ENCODE measurements around the gene CMTM4. TPM values are rescaled to one million over a fixed set of nuclear protein-coding genes. Genes with fewer than 3 reads are reported as not detected.

Gene CMTM4
- total RNA-seq, 1 experiment from 2014 or later: 77.8 TPM

GRCh38 chr16:66576296-66576695, 120.2 kb downstream of the CMTM4 start:
- Histone ChIP-seq H4K20me1 (ENCODE audit: insufficient read depth) (no peaks in the 10 kb centered on the region), H3K9me3 (ENCODE audit: control insufficient read depth in 1 of 2, insufficient read depth in 1 of 2, low read depth in 1 of 2, low read length in 2 of 2) (no peaks in the 10 kb centered on the region), H3K9me2 (ENCODE audit: insufficient read depth) (no peaks in the 10 kb centered on the region), H3K27me3 (ENCODE audit: insufficient read depth, low read length) (no peaks in the 10 kb centered on the region), H3K36me3 (ENCODE audit: control insufficient read depth in 1 of 2, insufficient read depth in 2 of 2, low read length in 2 of 2) (no peaks in the 10 kb centered on the region), H3K4me1 (ENCODE audit: control insufficient read depth in 1 of 2, insufficient read depth in 2 of 2, low read length in 2 of 2) (peaks cover 14% of the 10 kb centered on the region in 2 experiments), H3K27ac (ENCODE audit: low read depth, low read length) (no peak overlapping the region), H2AFZ (ENCODE audit: low read depth, low read length, poor library complexity, severe bottlenecking) (no peak overlapping the region), H3K79me2 (ENCODE audit: insufficient read depth, low read length) (no peaks in the 10 kb centered on the region), H3K4me3 (replicated peaks in 1 of 2; ENCODE audit: low read depth in 1 of 2, low read length in 2 of 2) (no peak overlapping the region), H3K9ac (ENCODE audit: low read length) (no peak overlapping the region), H3K4me2 (ENCODE audit: low read length) (no peak overlapping the region)
- no TSS peak for BruUV-seq (replicated peaks)
- no peak for ATAC-seq
- RAD21 ChIA-PET (ENCODE audit: low non-redundant PET in 1 of 2, low total read pairs in 2 of 2, uncharacterized antibody in 2 of 2, unreplicated experiment in 2 of 2): no interaction called here
- TF ChIP-seq, protein P1, sequence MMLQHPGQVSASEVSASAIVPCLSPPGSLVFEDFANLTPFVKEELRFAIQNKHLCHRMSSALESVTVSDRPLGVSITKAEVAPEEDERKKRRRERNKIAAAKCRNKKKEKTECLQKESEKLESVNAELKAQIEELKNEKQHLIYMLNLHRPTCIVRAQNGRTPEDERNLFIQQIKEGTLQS (IDR thresholded peaks at IDR 0.05): no peak
- TF ChIP-seq TCF7L2 (IDR thresholded peaks at IDR 0.05; ENCODE audit: borderline replicate concordance, extremely low read depth, insufficient read depth, insufficient read length) (no peak), FOSL1 (IDR thresholded peaks at IDR 0.05; ENCODE audit: low read depth) (no peak), EGR1 (IDR thresholded peaks at IDR 0.05; ENCODE audit: low read depth) (no peak), POLR2A (IDR thresholded peaks at IDR 0.05; ENCODE audit: borderline replicate concordance, extremely low read depth, insufficient read depth, insufficient read length) (no peak), SRF (IDR thresholded peaks at IDR 0.05; ENCODE audit: low read depth) (no peak), CEBPB (IDR thresholded peaks at IDR 0.05; ENCODE audit: low read depth) (no peak), ZNF274 (IDR thresholded peaks at IDR 0.05; ENCODE audit: low read depth, low read length) (no peak), EZH2 (IDR thresholded peaks at IDR 0.05) (no peak), JUND (IDR thresholded peaks at IDR 0.05) (no peak), SIN3A (IDR thresholded peaks at IDR 0.05; ENCODE audit: low read depth) (no peak), POLR2AphosphoS5 (IDR thresholded peaks at IDR 0.05; ENCODE audit: low read depth, low read length) (no peak), ELF1 (IDR thresholded peaks at IDR 0.05; ENCODE audit: borderline replicate concordance, low read depth) (no peak), YY1 (IDR thresholded peaks at IDR 0.05; ENCODE audit: extremely low read depth, insufficient replicate concordance, low read depth, low read length) (no peak), ZFX (IDR thresholded peaks at IDR 0.05) (no peak), RAD21 (IDR thresholded peaks at IDR 0.05; ENCODE audit: low read depth) (no peak), EZH2phosphoT487 (IDR thresholded peaks at IDR 0.05; ENCODE audit: borderline replicate concordance) (no peak)
- TF ChIP-seq, protein P2, sequence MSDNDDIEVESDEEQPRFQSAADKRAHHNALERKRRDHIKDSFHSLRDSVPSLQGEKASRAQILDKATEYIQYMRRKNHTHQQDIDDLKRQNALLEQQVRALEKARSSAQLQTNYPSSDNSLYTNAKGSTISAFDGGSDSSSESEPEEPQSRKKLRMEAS (IDR thresholded peaks at IDR 0.05): no peak
- TF ChIP-seq, protein P3, sequence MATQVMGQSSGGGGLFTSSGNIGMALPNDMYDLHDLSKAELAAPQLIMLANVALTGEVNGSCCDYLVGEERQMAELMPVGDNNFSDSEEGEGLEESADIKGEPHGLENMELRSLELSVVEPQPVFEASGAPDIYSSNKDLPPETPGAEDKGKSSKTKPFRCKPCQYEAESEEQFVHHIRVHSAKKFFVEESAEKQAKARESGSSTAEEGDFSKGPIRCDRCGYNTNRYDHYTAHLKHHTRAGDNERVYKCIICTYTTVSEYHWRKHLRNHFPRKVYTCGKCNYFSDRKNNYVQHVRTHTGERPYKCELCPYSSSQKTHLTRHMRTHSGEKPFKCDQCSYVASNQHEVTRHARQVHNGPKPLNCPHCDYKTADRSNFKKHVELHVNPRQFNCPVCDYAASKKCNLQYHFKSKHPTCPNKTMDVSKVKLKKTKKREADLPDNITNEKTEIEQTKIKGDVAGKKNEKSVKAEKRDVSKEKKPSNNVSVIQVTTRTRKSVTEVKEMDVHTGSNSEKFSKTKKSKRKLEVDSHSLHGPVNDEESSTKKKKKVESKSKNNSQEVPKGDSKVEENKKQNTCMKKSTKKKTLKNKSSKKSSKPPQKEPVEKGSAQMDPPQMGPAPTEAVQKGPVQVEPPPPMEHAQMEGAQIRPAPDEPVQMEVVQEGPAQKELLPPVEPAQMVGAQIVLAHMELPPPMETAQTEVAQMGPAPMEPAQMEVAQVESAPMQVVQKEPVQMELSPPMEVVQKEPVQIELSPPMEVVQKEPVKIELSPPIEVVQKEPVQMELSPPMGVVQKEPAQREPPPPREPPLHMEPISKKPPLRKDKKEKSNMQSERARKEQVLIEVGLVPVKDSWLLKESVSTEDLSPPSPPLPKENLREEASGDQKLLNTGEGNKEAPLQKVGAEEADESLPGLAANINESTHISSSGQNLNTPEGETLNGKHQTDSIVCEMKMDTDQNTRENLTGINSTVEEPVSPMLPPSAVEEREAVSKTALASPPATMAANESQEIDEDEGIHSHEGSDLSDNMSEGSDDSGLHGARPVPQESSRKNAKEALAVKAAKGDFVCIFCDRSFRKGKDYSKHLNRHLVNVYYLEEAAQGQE (IDR thresholded peaks at IDR 0.05; ENCODE audit: low read depth): no peak
- TF ChIP-seq, protein P4, sequence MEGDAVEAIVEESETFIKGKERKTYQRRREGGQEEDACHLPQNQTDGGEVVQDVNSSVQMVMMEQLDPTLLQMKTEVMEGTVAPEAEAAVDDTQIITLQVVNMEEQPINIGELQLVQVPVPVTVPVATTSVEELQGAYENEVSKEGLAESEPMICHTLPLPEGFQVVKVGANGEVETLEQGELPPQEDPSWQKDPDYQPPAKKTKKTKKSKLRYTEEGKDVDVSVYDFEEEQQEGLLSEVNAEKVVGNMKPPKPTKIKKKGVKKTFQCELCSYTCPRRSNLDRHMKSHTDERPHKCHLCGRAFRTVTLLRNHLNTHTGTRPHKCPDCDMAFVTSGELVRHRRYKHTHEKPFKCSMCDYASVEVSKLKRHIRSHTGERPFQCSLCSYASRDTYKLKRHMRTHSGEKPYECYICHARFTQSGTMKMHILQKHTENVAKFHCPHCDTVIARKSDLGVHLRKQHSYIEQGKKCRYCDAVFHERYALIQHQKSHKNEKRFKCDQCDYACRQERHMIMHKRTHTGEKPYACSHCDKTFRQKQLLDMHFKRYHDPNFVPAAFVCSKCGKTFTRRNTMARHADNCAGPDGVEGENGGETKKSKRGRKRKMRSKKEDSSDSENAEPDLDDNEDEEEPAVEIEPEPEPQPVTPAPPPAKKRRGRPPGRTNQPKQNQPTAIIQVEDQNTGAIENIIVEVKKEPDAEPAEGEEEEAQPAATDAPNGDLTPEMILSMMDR (IDR thresholded peaks at IDR 0.05 in 2 of 3, conservative IDR thresholded peaks at IDR 0.05 in 1 of 3; ENCODE audit: borderline replicate concordance in 1 of 3, insufficient read depth in 1 of 3, low read depth in 2 of 3, low read length in 2 of 3): no peak
- intact Hi-C loops (cut with micrococcal nuclease): no loop called here
- CTCF ChIA-PET: no interaction called here
- POLR2A ChIA-PET: no interaction called here
- no peak for DNase-seq (ENCODE audit: low read depth, low spot score)

Data from HCT116 (cell line).